CD14-positive monocyte (primary cell): ENCODE results near the gene PARP3. TPM values are rescaled to one million over a fixed set of nuclear protein-coding genes. Genes with fewer than 3 reads are reported as not detected.

Experiments
- DNase-seq, 3 donors: peaks; one replicate each; pipeline ENCODE4 v3.0.0-alpha.2; 2011 to 2022
- H2AFZ ChIP-seq: 2 replicates; pipeline ENCODE4 v1.6.0; 2012; ENCODE audit warnings: mild to moderate bottlenecking, low read depth, low read length, inconsistent platforms; ENCODE audit not compliant: insufficient read depth, poor library complexity, severe bottlenecking
- H3K27ac ChIP-seq, 2 donors: 1 replicate in 1 of 2; 2 replicates in 1 of 2; pipeline ENCODE4 v1.5.1; 2012 to 2013; ENCODE audit warnings: low read length in 2 of 2, control low read depth in 1 of 2, inconsistent platforms in 1 of 2, low read depth in 1 of 2, mild to moderate bottlenecking in 1 of 2
- H3K27me3 ChIP-seq, 2 donors: one replicate each; pipeline versions ENCODE4 v1.6.0 to v1.6.1; 2011 to 2013; ENCODE audit warnings: low read length in 2 of 2; ENCODE audit not compliant: control insufficient read depth in 2 of 2, insufficient read depth in 2 of 2
- H3K36me3 ChIP-seq, 2 donors: replicated peaks in 1 of 2; 1 replicate in 1 of 2; 2 replicates in 1 of 2; pipeline versions ENCODE4 v1.5.1 to v1.6.1; 2012 to 2013; ENCODE audit warnings: low read length in 2 of 2, control low read depth in 1 of 2, inconsistent platforms in 1 of 2, mild to moderate bottlenecking in 1 of 2; ENCODE audit not compliant: insufficient read depth in 2 of 2, control insufficient read depth in 1 of 2
- H3K4me1 ChIP-seq, 2 donors: 1 replicate in 1 of 2; 2 replicates in 1 of 2; pipeline versions ENCODE4 v1.5.1 to v1.6.1; 2012 to 2013; ENCODE audit warnings: low read length in 2 of 2, control low read depth in 1 of 2, inconsistent platforms in 1 of 2, mild to moderate bottlenecking in 1 of 2, moderate library complexity in 1 of 2; ENCODE audit not compliant: insufficient read depth in 2 of 2, control insufficient read depth in 1 of 2
- H3K4me2 ChIP-seq: replicated peaks from 2 replicates; pipeline ENCODE3; 2012; ENCODE audit warnings: low read length, moderate library complexity, mild to moderate bottlenecking; ENCODE audit not compliant: poor library complexity, severe bottlenecking; ENCODE audit errors: extremely low read depth
- H3K4me3 ChIP-seq, 3 experiments: fragments of 200-600 bp in 1 of 3; sonication (generic) in 1 of 3; replicated peaks in 1 of 3; 1 replicate in 2 of 3; 2 replicates in 1 of 3; pipeline ENCODE4 v1.5.1; 2011 to 2013; ENCODE audit warnings: low read length in 3 of 3, mild to moderate bottlenecking in 3 of 3, control low read depth in 2 of 3, low read depth in 2 of 3, inconsistent platforms in 1 of 3, moderate library complexity in 1 of 3
- H3K79me2 ChIP-seq: 2 replicates; pipeline ENCODE4 v1.6.0; 2012; ENCODE audit warnings: mild to moderate bottlenecking, control low read depth, inconsistent platforms, low read length, moderate library complexity; ENCODE audit not compliant: insufficient read depth
- H3K9ac ChIP-seq: 2 replicates; pipeline ENCODE4 v1.6.0; 2017; ENCODE audit warnings: low read length, mild to moderate bottlenecking; ENCODE audit not compliant: insufficient read depth, poor library complexity, severe bottlenecking
- H3K9me3 ChIP-seq, 2 donors: replicated peaks in 1 of 2; 1 replicate in 1 of 2; 2 replicates in 1 of 2; pipeline versions ENCODE4 v1.5.1 to v1.6.1; 2012 to 2013; ENCODE audit warnings: low read length in 2 of 2, control low read depth in 1 of 2; ENCODE audit not compliant: control insufficient read depth in 1 of 2, insufficient read depth in 1 of 2
- H4K20me1 ChIP-seq: 2 replicates; pipeline ENCODE4 v1.6.0; 2012; ENCODE audit warnings: mild to moderate bottlenecking, low read length, control low read depth, moderate library complexity; ENCODE audit not compliant: insufficient read depth
- H3K27ac Mint-ChIP-seq, 7 donors: one replicate each; pipeline ENCODE4 v1.8.0; 2020; ENCODE audit warnings: mild to moderate bottlenecking in 7 of 7, mixed read lengths in 7 of 7, moderate library complexity in 6 of 7, inconsistent platforms in 2 of 7
- H3K27me3 Mint-ChIP-seq, 3 donors: one replicate each; pipeline ENCODE4 v1.8.0; 2021 to 2022; ENCODE audit warnings: low read depth in 3 of 3, mild to moderate bottlenecking in 3 of 3, mixed read lengths in 3 of 3, moderate library complexity in 3 of 3, inconsistent platforms in 1 of 3
- H3K36me3 Mint-ChIP-seq, 2 donors: one replicate each; pipeline ENCODE4 v1.8.0; 2020; ENCODE audit warnings: mixed read lengths in 2 of 2, inconsistent platforms in 1 of 2, mild to moderate bottlenecking in 1 of 2
- H3K4me1 Mint-ChIP-seq: one replicate; pipeline ENCODE4 v1.8.0; 2020; ENCODE audit warnings: mild to moderate bottlenecking, mixed read lengths
- H3K4me3 Mint-ChIP-seq, 2 donors: one replicate each; pipeline ENCODE4 v1.8.0; 2020; ENCODE audit warnings: mild to moderate bottlenecking in 2 of 2, mixed read lengths in 2 of 2, moderate library complexity in 1 of 2
- H3K9me3 Mint-ChIP-seq, 7 donors: one replicate each; pipeline ENCODE4 v1.8.0; 2020 to 2022; ENCODE audit warnings: mixed read lengths in 7 of 7, mild to moderate bottlenecking in 6 of 7, moderate library complexity in 6 of 7, inconsistent platforms in 2 of 7
- WGBS: methylation state at CpG from one replicate; pipeline ENCODE4 v1.1.5; 2013; ENCODE audit warnings: missing lambda C conversion rate; ENCODE audit not compliant: insufficient coverage; 5-methylcytosine and 5-hydroxymethylcytosine counted together
- intact Hi-C, 2 donors: fragments of 100-400 bp; cut with micrococcal nuclease; formaldehyde crosslinking; loops; one replicate each; pipeline versions ENCODE4 v1.15.0 to v1.15.1; 2023
- polyA plus RNA-seq, 3 donors: library from polyadenylated mRNA; depleted of rRNA in 1 of 3; unstranded in 2 of 3; stranded (reverse) in 1 of 3; fragments of 300-500 nt in 2 of 3; fragments of >200 nt in 1 of 3; fragmentation: Illumina TruSeq in 2 of 3; gene quantifications; 1 replicate in 2 of 3; 2 replicates in 1 of 3; pipeline ENCODE4 v1.2.3, GENCODE V29; 2012 to 2021
- TF ChIP-seq, protein P1 (sequence below): fragments of 200-600 bp; IDR thresholded peaks from one replicate; pipeline ENCODE4 v1.8.0; 2022; ENCODE audit warnings: antibody characterized with exemption, mild to moderate bottlenecking

The PARP3 gene
- polyA plus RNA-seq, 3 donors, result 1.2 to 6.9 (median 1.7) TPM

DNA sequence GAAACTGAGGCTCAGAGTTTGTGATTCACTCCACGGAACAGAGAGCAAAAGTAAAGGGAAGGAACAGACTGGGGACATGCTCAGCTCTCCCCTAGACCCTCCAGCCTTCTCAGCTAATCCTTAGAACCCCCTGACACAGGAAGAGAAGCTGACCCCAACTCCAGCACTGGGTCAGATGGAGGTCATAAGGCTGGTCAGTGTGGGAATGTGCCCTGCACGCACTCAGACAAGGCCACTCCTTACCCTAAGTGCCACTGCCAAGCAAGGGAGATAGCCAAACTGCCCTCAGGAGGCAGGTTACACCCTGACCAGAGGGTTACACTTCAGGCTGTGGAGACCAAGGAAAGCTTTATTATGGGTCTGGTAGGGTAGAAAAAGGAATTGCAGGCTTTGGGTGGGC lies 52.4 kb downstream of the PARP3 start:
- H3K4me3 Mint-ChIP-seq, result no peak overlapping the region
- H3K4me1 ChIP-seq, result peaks cover 12 to 14% of the 10 kb centered on the region in 2 donors
- H3K9me3 Mint-ChIP-seq, result no peaks in the 10 kb centered on the region
- H3K9me3 ChIP-seq, result no peaks in the 10 kb centered on the region
- peak overlapping the region; percentile 88 to 89 for H3K27ac ChIP-seq
- H3K36me3 Mint-ChIP-seq, result peaks cover 23 to 41% of the 10 kb centered on the region in 2 donors
- peak overlapping the region in 1 of 3 experiments; percentile 87 for H3K4me3 ChIP-seq
- intact Hi-C loops, result loop anchor here in 1 of 2 donors (2.0 kb wide), 1 partner anchor 52 kb away; the partner anchor contains the start of gene PARP3
- peak overlapping the region; percentile 93 for H3K4me2 ChIP-seq
- H3K9ac ChIP-seq, result peak overlapping the region; percentile 96
- no peaks in the 10 kb centered on the region for H3K27me3 ChIP-seq
- DNase-seq, result no peak
- H3K27ac Mint-ChIP-seq, result peak overlapping the region in 6 of 7 donors; percentile 90 to 100 (median 100)
- no CpG with 5 or more reads among the region's 2 CpGs for WGBS
- H3K79me2 ChIP-seq, result peaks cover 28% of the 10 kb centered on the region
- peaks cover 23% of the 10 kb centered on the region for H3K4me1 Mint-ChIP-seq
- H2AFZ ChIP-seq, result no peak overlapping the region
- TF ChIP-seq, protein P1, sequence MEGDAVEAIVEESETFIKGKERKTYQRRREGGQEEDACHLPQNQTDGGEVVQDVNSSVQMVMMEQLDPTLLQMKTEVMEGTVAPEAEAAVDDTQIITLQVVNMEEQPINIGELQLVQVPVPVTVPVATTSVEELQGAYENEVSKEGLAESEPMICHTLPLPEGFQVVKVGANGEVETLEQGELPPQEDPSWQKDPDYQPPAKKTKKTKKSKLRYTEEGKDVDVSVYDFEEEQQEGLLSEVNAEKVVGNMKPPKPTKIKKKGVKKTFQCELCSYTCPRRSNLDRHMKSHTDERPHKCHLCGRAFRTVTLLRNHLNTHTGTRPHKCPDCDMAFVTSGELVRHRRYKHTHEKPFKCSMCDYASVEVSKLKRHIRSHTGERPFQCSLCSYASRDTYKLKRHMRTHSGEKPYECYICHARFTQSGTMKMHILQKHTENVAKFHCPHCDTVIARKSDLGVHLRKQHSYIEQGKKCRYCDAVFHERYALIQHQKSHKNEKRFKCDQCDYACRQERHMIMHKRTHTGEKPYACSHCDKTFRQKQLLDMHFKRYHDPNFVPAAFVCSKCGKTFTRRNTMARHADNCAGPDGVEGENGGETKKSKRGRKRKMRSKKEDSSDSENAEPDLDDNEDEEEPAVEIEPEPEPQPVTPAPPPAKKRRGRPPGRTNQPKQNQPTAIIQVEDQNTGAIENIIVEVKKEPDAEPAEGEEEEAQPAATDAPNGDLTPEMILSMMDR, result no peak
- peaks cover 0 to 3% (median 2%) of the 10 kb centered on the region in 3 donors for H3K27me3 Mint-ChIP-seq
- peaks cover 40% of the 10 kb centered on the region for H4K20me1 ChIP-seq
- peaks cover 34 to 37% of the 10 kb centered on the region in 2 donors for H3K36me3 ChIP-seq

DNA sequence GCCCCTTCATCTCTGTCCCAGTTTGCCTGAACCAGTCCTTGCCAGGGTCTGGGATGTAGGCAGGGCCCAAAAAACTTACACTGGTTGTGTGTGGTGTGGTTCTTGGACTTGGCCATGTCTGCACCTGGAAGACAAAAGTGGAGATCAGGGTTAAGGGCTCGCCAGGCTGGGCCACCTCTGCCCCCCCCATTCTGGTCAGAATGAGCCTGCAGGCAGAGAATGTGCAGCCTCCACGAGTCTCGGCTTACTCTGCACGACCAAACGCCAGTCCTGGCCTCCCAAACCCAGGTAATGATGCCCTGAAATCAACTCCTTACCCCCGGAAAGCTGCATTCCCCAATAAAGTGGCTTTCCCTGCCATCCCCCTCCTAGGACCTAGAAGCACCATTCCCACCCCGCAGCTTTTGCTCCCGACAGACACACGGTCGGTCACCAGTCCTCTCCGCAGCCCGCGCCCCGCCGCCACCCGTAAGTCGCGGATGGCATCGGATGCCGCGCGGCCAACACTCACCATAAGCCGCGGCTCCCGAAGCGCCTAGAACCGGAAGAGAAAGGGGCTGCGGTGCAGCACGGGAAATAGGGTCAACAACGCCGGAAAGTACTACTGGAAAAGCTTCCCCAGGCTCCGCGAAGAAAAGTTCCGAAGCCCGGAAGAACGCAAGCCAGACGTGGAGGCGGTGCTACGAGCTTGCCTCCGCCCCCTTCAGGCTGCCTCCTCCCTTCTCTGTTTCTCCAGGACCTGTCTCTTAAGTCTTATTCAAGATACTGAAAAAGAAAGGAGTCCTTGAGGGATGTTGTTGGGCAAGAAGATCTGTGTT lies 53.4 kb downstream of the PARP3 start, which contains the start of gene RPL29:
Gene RPL29, minus strand, starts transcription at position 550 of the 818 bp plus-strand sequence. Its CDS starts 434 bp downstream, at position 116.
- H3K4me3 ChIP-seq, result peak within 1 kb of the TSS; percentile 87 to 94 (median 93)
- no peaks in the 10 kb centered on the region for H3K9me3 ChIP-seq
- peaks cover 40% of the 10 kb centered on the region for H4K20me1 ChIP-seq
- H2AFZ ChIP-seq, result peak within 1 kb of the TSS; percentile 97
- Mint-ChIP-seq H3K4me1 (peaks cover 23% of the 10 kb centered on the region), H3K4me3 (peak within 1 kb of the TSS; percentile 100), H3K27me3 (peaks cover 0 to 3% (median 2%) of the 10 kb centered on the region in 3 donors), H3K9me3 (no peaks in the 10 kb centered on the region), H3K27ac (peak within 1 kb of the TSS; percentile 98 to 100 (median 99)), H3K36me3 (peaks cover 23 to 41% of the 10 kb centered on the region in 2 donors)
- DNase-seq, result peak; percentile 93 to 94 (median 93)
- peaks cover 12 to 14% of the 10 kb centered on the region in 2 donors for H3K4me1 ChIP-seq
- peak within 1 kb of the TSS; percentile 96 for H3K9ac ChIP-seq
- H3K4me2 ChIP-seq, result peak within 1 kb of the TSS; percentile 93
- under 1% methylated on average over 30 of the region's 40 CpGs for WGBS
- peak within 1 kb of the TSS; percentile 88 to 89 for H3K27ac ChIP-seq
- TF ChIP-seq, protein P1, result no peak
- no peaks in the 10 kb centered on the region for H3K27me3 ChIP-seq
- intact Hi-C loops, result loop anchor here (2.0 to 5.0 kb wide), 2 partner anchors 53 to 57 kb away; partner anchors contain the start of gene PARP3 (in 1 of the 2)
- peaks cover 34 to 37% of the 10 kb centered on the region in 2 donors for H3K36me3 ChIP-seq
- H3K79me2 ChIP-seq, result peaks cover 28% of the 10 kb centered on the region
